ENCODE measurements around the gene PRSS56.

The PRSS56 gene

DNA sequence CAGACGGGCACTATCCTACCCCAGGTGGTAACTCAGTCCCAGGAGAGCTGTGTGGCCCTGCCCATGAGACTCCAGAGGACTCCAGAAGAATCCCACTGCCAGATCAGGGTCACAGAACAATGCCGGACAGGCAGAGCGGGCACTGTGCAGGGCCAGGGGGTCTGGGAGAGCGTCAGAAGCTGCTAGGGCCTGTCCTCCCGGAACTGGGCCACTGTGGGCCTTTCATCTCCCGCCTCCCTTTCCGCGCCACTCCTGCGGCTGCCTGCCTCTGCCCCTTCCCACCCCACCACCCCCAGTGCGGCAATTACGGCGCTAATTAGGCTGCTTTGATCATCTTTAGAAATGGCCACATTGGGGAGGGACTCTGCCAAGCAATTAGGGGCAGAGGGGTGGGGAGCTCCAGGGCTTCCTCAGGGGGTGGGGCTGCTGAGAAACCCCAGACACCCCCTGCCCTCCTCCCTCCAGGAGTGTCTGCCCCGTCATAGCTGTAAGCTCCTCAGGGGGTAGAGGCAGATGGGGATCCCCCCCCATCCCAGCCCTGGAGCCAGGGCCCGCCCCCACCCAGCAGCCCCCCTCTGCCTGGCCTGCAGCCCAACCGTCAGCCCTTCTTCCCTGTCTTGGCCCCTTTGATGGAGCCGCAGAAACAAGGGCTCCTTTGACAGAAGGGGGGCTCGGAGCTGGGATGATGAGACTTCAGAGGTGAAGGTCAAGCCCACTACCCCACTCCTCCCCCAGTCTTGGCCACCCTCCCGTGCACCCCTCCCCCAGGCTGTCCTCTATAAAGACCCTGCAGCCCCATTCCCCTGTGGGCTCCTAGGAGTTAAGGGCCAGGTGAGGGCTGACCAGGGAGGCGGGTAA is at the start of gene PRSS56:
Gene PRSS56 (plus strand): TSS at position 808 of the 858 bp plus-strand sequence. CDS start 211 bp downstream, outside the sequence.
- no peak for DNase-seq

- no peak for DNase-seq
These were observed 46.7 kb upstream of the PRSS56 start for GRCh38 chr2:232473467-232473890.

GRCh38 chr2:232476045-232476444 is 44.1 kb upstream of the PRSS56 start:
- no peak for DNase-seq

DNA sequence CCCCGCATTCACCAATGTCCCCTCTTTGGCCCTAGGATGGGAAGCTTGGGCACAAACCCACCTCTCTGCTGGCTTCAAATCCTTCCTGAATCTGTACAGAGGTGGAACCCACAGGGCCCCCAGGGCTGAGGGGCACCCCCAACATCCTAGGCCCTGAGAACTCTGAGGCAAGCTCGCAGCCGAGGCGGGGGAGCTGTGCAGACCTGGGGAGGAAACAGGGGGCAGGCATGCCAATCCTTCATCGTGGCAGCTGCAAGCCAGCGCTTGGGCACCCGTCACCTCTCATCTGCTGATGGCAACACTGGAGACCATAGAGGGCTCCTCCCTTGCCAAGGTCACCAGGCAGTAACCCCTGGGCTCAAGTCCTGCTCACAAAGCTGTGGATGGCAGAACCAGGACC is 43.4 kb upstream of the PRSS56 start:
- no peak for DNase-seq

GRCh38 chr2:232477751-232478510 is 42.3 kb upstream of the PRSS56 start:
- DNase-seq, result no peak

DNA sequence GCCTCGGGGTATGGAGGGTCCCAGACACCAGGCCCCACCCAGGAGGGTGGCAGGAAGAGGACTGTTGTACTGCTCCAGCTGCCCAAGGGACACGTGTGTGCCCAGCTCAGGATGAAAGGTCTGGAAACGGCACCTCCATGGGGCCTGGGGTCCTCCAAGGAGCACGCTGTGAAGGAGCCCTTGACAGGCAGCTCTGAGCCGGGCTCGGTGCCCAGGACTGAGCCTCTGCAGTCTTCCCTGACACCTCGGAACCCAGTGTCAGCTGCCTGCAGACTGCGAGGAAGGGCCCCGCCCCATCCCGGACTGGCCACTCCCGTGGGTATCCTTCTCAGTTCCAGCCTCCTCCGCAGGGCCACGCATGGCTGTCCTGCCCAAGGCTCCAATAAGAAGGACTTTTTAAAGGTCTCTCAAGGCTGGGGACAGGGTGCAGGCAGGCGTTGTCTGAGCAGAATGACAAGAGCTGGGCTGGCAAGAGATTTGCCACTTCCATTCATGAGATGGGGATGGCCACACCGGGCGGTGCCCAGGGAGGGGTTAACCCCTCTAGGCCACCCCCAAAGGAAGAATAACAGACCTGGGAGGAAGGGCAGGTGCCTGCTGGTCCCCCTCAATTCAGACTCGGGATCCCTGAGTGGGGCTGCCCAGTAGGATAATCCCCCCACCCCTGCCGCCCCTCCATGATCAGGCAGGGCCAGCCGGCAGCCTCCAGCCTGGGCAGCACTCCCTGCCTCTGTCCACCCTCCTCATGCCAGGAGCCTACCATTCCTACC is 41.4 kb upstream of the PRSS56 start:
- DNase-seq, result no peak

DNA sequence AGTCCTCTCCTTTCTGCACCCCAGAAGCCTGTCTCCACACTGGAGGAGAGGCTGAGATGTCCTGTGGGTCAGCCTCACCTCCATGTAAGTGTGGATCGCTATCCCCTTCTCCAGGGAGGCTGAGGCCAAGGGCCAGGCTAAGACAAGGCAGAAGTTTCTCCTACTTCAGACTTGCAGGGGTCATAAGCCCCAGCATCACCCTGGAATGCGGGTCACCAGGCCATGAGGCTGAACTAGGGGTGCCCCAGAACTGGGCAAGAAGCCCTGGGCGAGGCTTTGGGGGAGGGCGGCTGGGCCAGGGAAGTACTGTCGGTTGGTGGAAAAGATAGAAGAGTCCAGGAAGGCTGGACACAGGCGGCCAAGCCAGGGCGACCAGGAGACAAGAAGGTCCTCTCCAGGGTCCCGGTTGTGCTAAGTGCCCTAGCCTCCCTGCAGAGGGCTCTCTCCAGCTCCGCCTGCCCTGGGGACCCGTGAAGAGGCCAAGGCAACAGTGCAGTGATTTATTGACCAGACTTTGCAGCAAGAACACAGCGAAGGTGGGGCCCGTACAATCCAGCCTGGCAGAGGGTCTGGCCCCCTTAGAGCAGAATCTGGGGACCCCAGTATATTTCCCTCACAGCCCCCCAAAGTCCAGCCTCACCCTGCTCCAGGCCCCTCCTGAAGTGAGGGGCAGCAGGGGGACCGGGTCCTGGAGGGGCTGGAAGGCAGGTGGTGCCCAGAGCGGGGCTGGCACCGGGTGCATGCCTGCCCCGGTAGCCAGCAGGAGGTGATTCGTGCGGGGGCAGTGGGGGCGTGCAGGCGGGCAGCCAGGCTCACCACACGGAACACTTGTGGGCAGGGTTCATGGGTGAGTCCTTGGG is 40.6 kb upstream of the PRSS56 start:
- DNase-seq, result no peak

GRCh38 chr2:232480201-232481190 is 39.7 kb upstream of the PRSS56 start:
- DNase-seq, result no peak

DNA sequence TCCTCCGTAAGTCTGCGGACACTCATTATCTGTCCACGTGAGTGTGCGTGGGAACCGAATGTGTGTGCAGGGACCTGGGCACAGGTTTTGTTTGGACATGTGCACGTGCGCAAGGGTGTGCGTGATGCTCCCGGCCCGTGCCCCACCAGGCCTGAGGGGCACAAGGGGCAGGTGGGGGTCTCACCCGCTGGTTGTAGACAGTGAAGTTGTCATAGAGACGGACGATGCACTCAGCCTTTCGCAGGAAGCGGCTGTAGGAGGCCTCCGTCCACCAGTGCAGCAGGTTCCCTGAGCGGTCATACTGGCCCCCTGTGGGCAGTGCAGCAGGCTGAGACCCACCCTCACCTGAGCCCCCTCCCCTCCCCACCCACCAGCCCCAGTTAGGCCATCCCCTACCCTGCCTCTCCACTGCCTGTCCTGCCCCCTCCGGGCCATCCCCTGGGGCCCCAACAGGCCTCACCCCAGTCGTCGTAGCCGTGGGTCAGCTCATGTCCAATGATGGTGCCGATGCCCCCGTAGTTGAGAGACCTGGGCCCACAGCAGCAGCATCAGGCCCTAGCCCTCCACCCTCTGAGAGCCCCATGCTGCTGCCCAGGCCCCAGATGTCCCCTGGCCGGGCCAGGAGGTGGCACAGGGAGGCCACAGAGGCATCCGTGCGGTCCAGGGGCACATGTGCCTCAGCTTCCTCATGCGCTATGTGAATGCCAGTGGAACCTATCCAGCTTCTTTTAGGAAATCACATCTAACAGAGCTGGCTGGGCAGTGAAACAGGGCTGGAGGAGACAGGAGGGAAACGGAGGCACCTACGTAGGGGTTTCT is 38.7 kb upstream of the PRSS56 start:
- no peak for DNase-seq

GRCh38 chr2:232482301-232483238 is 37.6 kb upstream of the PRSS56 start:
- no peak for DNase-seq

- DNase-seq, result no peak
These were observed 36.8 kb upstream of the PRSS56 start for GRCh38 chr2:232483311-232483922.

GRCh38 chr2:232483923-232484627 is 36.1 kb upstream of the PRSS56 start:
- DNase-seq, result no peak

GRCh38 chr2:232484628-232485347 is 35.4 kb upstream of the PRSS56 start:
- no peak for DNase-seq

DNA sequence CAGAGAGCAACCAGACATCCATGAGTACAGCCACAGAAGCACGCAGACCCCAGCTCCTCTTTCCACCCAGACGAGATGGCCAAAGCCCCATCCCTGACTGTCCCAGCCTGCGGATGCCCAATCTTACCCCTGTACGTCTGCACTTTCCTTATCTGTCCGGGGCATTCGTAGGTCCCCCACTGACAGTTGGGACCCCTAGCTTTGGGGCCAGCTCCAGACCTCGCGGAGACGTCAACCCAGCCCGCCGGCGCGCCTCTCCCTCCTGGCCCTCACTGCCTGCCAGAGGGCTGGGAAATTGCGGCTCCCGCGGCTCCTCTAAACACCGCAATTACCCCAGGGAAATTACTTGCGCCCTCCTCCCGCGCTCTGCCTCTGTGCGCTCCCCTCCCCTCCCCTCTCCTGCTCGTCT is 34.8 kb upstream of the PRSS56 start:
- DNase-seq, result no peak

DNA sequence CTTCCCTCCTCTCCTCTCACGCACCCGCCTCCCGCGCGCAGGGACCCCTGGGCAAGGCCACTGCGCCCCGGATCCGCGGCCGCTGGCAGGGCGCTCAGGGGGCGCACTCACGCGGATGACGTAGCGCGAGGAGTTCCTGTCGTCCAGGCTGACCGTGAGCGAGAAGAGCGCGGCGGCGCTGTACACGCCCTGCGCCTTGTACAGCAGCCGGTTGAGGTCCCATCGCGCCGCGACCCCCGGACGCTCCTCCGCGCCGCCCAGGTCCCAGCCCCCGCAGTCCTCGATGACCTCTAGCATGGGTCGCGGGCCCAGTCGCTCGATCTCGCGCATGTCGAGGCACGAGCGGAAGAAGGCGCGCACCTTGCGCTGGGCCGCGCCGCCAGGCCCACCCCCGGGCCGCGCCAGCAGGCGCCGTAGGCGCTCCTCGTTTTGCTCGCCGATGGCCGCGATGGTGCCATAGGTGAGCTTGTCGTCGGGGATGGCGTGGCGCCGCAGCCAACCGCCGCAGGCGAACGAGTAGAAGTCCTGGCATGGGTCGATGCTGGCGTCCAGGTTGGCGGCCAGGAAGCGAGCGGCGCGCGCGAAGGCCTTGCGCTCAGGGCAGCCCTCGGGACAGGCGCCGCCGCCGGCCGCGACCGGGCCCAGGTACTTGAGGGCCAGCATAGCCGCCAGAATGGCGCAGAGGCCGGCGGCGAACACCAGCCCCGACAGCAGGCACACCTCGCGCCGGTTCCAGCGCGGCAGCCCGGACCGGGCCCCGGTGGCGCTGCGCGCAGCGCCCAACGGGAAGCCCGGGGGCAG is 34.2 kb upstream of the PRSS56 start:
- DNase-seq, result no peak
